Spleen (tissue), 11 donors: ENCODE data around the gene CARD16. TPM values are rescaled to one million over a fixed set of nuclear protein-coding genes. Genes with fewer than 3 reads are reported as not detected.

Source experiments
- DNase-seq: peaks from one replicate; pipeline ENCODE4 v3.0.0-alpha.2; 2020
- H3K27ac ChIP-seq, 8 donors: fragments of 200-600 bp; sonication (generic) in 7 of 8; 1 replicate in 4 of 8; 2 replicates in 4 of 8; pipeline versions ENCODE4 v1.5.0 to v1.8.0; 2016 to 2021; ENCODE audit warnings: inconsistent platforms in 4 of 8, mild to moderate bottlenecking in 4 of 8, moderate library complexity in 1 of 8
- H3K27me3 ChIP-seq, 7 donors: fragments of 200-600 bp; sonication (generic) in 6 of 7; replicated peaks in 1 of 7; 1 replicate in 4 of 7; 2 replicates in 3 of 7; pipeline versions ENCODE4 v1.5.0 to v1.8.0; 2016 to 2021; ENCODE audit warnings: inconsistent platforms in 3 of 7, mild to moderate bottlenecking in 1 of 7
- H3K36me3 ChIP-seq, 6 donors: fragments of 200-600 bp; sonication (generic) in 5 of 6; 1 replicate in 4 of 6; 2 replicates in 2 of 6; pipeline versions ENCODE4 v1.5.0 to v1.8.0; 2016 to 2021; ENCODE audit warnings: inconsistent platforms in 2 of 6
- H3K4me1 ChIP-seq, 6 donors: fragments of 200-600 bp; sonication (generic) in 5 of 6; 1 replicate in 3 of 6; 2 replicates in 3 of 6; pipeline versions ENCODE4 v1.5.0 to v1.8.0; 2016 to 2021; ENCODE audit warnings: inconsistent platforms in 3 of 6
- H3K4me3 ChIP-seq, 8 donors: fragments of 200-600 bp; sonication (generic) in 7 of 8; 1 replicate in 4 of 8; 2 replicates in 4 of 8; pipeline versions ENCODE4 v1.5.0 to v1.8.0; 2016 to 2021; ENCODE audit warnings: inconsistent platforms in 4 of 8, mild to moderate bottlenecking in 4 of 8, moderate library complexity in 2 of 8
- H3K9me3 ChIP-seq, 8 donors: fragments of 200-600 bp; sonication (generic) in 7 of 8; 1 replicate in 4 of 8; 2 replicates in 4 of 8; pipeline versions ENCODE4 v1.5.0 to v1.8.0; 2016 to 2021; ENCODE audit warnings: inconsistent platforms in 4 of 8
- POLR2A ChIP-seq, 3 donors: fragments of 450-650 bp; IDR thresholded peaks; one replicate each; pipeline ENCODE4 v1.5.1; 2017; ENCODE audit warnings: antibody characterized with exemption in 3 of 3, mild to moderate bottlenecking in 1 of 3
- POLR2AphosphoS5 ChIP-seq, 3 donors: sonication (generic); formaldehyde crosslinking; IDR thresholded peaks; one replicate each; pipeline ENCODE4 v1.5.1; 2017; ENCODE audit warnings: antibody characterized with exemption in 3 of 3
- WGBS, 5 donors: extraction: QIAGEN DNeasy Blood & Tissue Kit in 3 of 5; methylation state at CpG; one replicate each; pipeline versions ENCODE4 v1.1.5 to v1.1.7; 2013 to 2018; 5-methylcytosine and 5-hydroxymethylcytosine counted together
- intact Hi-C: fragments of 100-400 bp; cut with DNase I; formaldehyde crosslinking; loops from one replicate; pipeline ENCODE4 v1.15.0; 2023; ENCODE audit warnings: low total_unique reads
- polyA plus RNA-seq, 3 donors: library from polyadenylated mRNA; stranded (reverse); fragments of 200-250 nt; gene quantifications; one replicate each; pipeline ENCODE4 v1.2.1, GENCODE V29; 2013
- total RNA-seq, 7 donors: library from RNA; depleted of rRNA in 3 of 7; stranded (reverse); fragments of >200 nt in 3 of 7; fragmentation: NEBNext Ultra II Directional in 4 of 7; extraction: Animal tissue kit (Norgen Biotek cat#: 25700) in 4 of 7; gene quantifications; one replicate each; pipeline versions ENCODE4 v1.1.0 to v1.2.1, GENCODE V29; 2016 to 2021
- TF ChIP-seq, protein P1 (sequence below), 11 experiments: fragments of 200-600 bp in 7 of 11; fragments of 450-650 bp in 4 of 11; sonication (generic) in 4 of 11; IDR thresholded peaks in 8 of 11; conservative IDR thresholded peaks in 3 of 11; 1 replicate in 7 of 11; 2 replicates in 4 of 11; pipeline versions ENCODE4 v1.4.0 to v1.8.0; 2016 to 2021; ENCODE audit warnings: antibody characterized with exemption in 11 of 11, inconsistent platforms in 4 of 11, mild to moderate bottlenecking in 1 of 11
- donor health status: healthy with polysubstance abuse.
- donor health status: DM: no; HTN: no; CAD: no; lungs with moderate emphysema.
- donor health status: DM: no; HTN: no; CAD: no.
- donor health status: Bipolar disorder and iron deficiency.
- donor health status: healthy.
- donor health status: DM: no; HTN: no; CAD: no.
- donor health status: DM: yes; HTN: yes; CAD: no.

CARD16 gene
- total and polyA plus RNA-seq, 10 donors: 78.8 to 189 (median 112) TPM

GRCh38 chr11:105004021-105004420 is 41.1 kb downstream of the CARD16 start:
- Histone ChIP-seq H3K27me3 (no peaks in the 10 kb centered on the region), H3K4me3 (no peak overlapping the region), H3K4me1 (peaks cover 0 to 9% (median 2%) of the 10 kb centered on the region in 6 donors), H3K27ac (no peak overlapping the region), H3K9me3 (no peaks in the 10 kb centered on the region), H3K36me3 (no peaks in the 10 kb centered on the region)
- DNase-seq: no peak
- TF ChIP-seq POLR2AphosphoS5 (IDR thresholded peaks at IDR 0.05) (no peak), POLR2A (IDR thresholded peaks at IDR 0.05) (no peak)
- TF ChIP-seq, protein P1, sequence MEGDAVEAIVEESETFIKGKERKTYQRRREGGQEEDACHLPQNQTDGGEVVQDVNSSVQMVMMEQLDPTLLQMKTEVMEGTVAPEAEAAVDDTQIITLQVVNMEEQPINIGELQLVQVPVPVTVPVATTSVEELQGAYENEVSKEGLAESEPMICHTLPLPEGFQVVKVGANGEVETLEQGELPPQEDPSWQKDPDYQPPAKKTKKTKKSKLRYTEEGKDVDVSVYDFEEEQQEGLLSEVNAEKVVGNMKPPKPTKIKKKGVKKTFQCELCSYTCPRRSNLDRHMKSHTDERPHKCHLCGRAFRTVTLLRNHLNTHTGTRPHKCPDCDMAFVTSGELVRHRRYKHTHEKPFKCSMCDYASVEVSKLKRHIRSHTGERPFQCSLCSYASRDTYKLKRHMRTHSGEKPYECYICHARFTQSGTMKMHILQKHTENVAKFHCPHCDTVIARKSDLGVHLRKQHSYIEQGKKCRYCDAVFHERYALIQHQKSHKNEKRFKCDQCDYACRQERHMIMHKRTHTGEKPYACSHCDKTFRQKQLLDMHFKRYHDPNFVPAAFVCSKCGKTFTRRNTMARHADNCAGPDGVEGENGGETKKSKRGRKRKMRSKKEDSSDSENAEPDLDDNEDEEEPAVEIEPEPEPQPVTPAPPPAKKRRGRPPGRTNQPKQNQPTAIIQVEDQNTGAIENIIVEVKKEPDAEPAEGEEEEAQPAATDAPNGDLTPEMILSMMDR (IDR thresholded peaks at IDR 0.05 in 8 of 11, conservative IDR thresholded peaks at IDR 0.05 in 3 of 11): no peak
- WGBS, 5 donors: 75 to 93% (median 83%) methylated on average over 3 of the region's 3 CpGs
- intact Hi-C loops: loop anchor here (10.0 kb wide), 1 partner anchor 399 kb away; no protein-coding TSS in a partner anchor

GRCh38 chr11:105003151-105003550 is 42.0 kb downstream of the CARD16 start:
- H3K36me3 ChIP-seq: no peaks in the 10 kb centered on the region
- peaks cover 0 to 9% (median 2%) of the 10 kb centered on the region in 6 donors for H3K4me1 ChIP-seq
- intact Hi-C loops: loop anchor here (10.0 kb wide), 1 partner anchor 398 kb away; no protein-coding TSS in a partner anchor
- H3K27me3 ChIP-seq: no peaks in the 10 kb centered on the region
- no peak for TF ChIP-seq POLR2A (IDR thresholded peaks at IDR 0.05)
- no peak for TF ChIP-seq POLR2AphosphoS5 (IDR thresholded peaks at IDR 0.05)
- TF ChIP-seq, protein P1 (IDR thresholded peaks at IDR 0.05 in 8 of 11, conservative IDR thresholded peaks at IDR 0.05 in 3 of 11): no peak
- H3K9me3 ChIP-seq: no peaks in the 10 kb centered on the region
- WGBS, 5 donors: 56 to 82% (median 80%) methylated on average over 2 of the region's 2 CpGs
- H3K4me3 ChIP-seq: no peak overlapping the region
- no peak for DNase-seq
- H3K27ac ChIP-seq: no peak overlapping the region

- DNase-seq: peak; percentile 80
- WGBS, 5 donors: 78 to 90% (median 82%) methylated on average over 7 of the region's 7 CpGs
- TF ChIP-seq, protein P1 (IDR thresholded peaks at IDR 0.05 in 8 of 11, conservative IDR thresholded peaks at IDR 0.05 in 3 of 11): peak; percentile 61 to 88 (median 80)
- TF ChIP-seq POLR2AphosphoS5 (IDR thresholded peaks at IDR 0.05): no peak
- TF ChIP-seq POLR2A (IDR thresholded peaks at IDR 0.05): no peak
Measured at GRCh38 chr11:105000797-105001196, 44.3 kb downstream of the CARD16 start.

DNA sequence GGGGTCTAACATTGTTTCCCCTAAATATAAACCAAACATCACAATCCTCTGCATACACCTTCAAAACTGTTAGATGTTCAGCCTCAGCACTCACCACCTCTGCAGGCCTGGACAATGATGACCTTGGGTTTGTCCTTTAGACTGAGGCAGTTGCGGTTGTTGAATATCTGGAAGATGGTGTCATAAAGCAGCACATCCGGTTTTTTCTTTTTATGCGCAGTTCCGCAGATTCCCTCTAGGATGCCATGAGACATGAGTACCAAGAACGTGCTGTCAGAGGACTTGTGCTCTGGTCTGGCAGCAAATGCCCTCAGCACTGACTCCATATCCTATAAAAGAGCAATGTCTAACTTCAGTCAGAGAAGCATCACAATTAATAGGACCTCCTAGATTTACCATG is 45.0 kb downstream of the CARD16 start:
- H3K27me3 ChIP-seq: no peaks in the 10 kb centered on the region
- no peaks in the 10 kb centered on the region for H3K36me3 ChIP-seq
- H3K4me1 ChIP-seq: peaks cover 0 to 9% (median 2%) of the 10 kb centered on the region in 6 donors
- no peaks in the 10 kb centered on the region for H3K9me3 ChIP-seq
- intact Hi-C loops: loop anchor here (10.0 kb wide), 1 partner anchor 395 kb away; no protein-coding TSS in a partner anchor
- TF ChIP-seq, protein P1 (IDR thresholded peaks at IDR 0.05 in 8 of 11, conservative IDR thresholded peaks at IDR 0.05 in 3 of 11): no peak
- TF ChIP-seq POLR2A (IDR thresholded peaks at IDR 0.05) (no peak), POLR2AphosphoS5 (IDR thresholded peaks at IDR 0.05) (no peak)
- no peak overlapping the region for H3K4me3 ChIP-seq
- H3K27ac ChIP-seq: no peak overlapping the region
- DNase-seq: no peak
- 86 to 92% (median 87%) methylated on average over 5 of the region's 5 CpGs for whole genome bisulfite sequencing, 5 donors

More at GRCh38 chr11:105000797-105001196, 44.3 kb downstream of the CARD16 start:
- H3K9me3 ChIP-seq: no peaks in the 10 kb centered on the region
- H3K27ac ChIP-seq: no peak overlapping the region
- no peak overlapping the region for H3K4me3 ChIP-seq
- intact Hi-C loops: loop anchor here (10.0 kb wide), 1 partner anchor 396 kb away; no protein-coding TSS in a partner anchor
- no peaks in the 10 kb centered on the region for H3K36me3 ChIP-seq
- no peaks in the 10 kb centered on the region for H3K27me3 ChIP-seq
- peaks cover 0 to 9% (median 2%) of the 10 kb centered on the region in 6 donors for H3K4me1 ChIP-seq
